ENCODE results near the gene NEUROD6.

NEUROD6 gene

GRCh38 chr7:31333291-31333690 is 7.2 kb downstream of the NEUROD6 start (continued):
- TF ChIP-seq ZNF391 (tag by site-specific recombination; IDR thresholded peaks at IDR 0.05; ENCODE audit: borderline replicate concordance, low read depth) = no peak

DNA sequence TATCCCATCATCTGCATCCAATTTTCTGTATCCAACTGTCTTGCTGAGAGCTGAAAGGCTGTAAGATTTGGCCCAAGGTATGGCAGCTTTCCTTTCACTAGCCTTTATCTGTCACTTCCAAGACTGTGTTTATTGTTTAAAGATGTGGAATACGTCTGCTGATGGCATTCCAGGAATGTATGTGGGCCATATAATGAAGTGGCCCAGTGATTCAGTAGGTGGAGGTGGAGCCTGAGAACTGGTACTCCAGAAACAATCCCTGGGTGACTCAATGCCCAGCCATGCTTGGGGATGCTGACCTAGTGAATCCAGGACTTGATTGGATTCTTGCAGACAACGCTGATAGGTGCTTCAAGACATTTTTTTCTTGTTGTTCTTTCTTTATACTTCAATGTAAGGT is 13.5 kb downstream of the NEUROD6 start:
- ChIA-PET CTCF (no interaction called here), POLR2A (no interaction called here)
- TF ChIP-seq ZNF777 (tag by site-specific recombination; IDR thresholded peaks at IDR 0.05; ENCODE audit: borderline replicate concordance) (no peak), KLF10 (tag by site-specific recombination; IDR thresholded peaks at IDR 0.05) (no peak), ZNF530 (tag by site-specific recombination; IDR thresholded peaks at IDR 0.05; ENCODE audit: low read depth) (no peak), SP3 (tag by site-specific recombination; IDR thresholded peaks at IDR 0.05) (no peak), GLI2 (tag by site-specific recombination; IDR thresholded peaks at IDR 0.05; ENCODE audit: borderline replicate concordance, low read depth) (no peak), INSM2 (tag by site-specific recombination; IDR thresholded peaks at IDR 0.05) (no peak), ZNF776 (tag by site-specific recombination; IDR thresholded peaks at IDR 0.05; ENCODE audit: borderline replicate concordance) (no peak)
- TF ChIP-seq, protein P1, sequence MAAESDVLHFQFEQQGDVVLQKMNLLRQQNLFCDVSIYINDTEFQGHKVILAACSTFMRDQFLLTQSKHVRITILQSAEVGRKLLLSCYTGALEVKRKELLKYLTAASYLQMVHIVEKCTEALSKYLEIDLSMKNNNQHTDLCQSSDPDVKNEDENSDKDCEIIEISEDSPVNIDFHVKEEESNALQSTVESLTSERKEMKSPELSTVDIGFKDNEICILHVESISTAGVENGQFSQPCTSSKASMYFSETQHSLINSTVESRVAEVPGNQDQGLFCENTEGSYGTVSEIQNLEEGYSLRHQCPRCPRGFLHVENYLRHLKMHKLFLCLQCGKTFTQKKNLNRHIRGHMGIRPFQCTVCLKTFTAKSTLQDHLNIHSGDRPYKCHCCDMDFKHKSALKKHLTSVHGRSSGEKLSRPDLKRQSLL (tag by site-specific recombination; IDR thresholded peaks at IDR 0.05) = no peak
- Histone ChIP-seq H3K9me3 (ENCODE audit: control insufficient read depth, insufficient read depth, low read depth, low read length) (no peaks in the 10 kb centered on the region), H3K27ac (ENCODE audit: extremely low read depth, low read depth, low read length) (no peak overlapping the region), H3K4me1 (ENCODE audit: control insufficient read depth, insufficient read depth, low read length) (no peaks in the 10 kb centered on the region), H3K4me3 (ENCODE audit: low read depth, low read length) (no peak overlapping the region), H3K36me3 (ENCODE audit: control insufficient read depth in 2 of 2, insufficient read depth in 1 of 2, low read length in 2 of 2) (no peaks in the 10 kb centered on the region)

GRCh38 chr7:31326416-31326815 is 14.1 kb downstream of the NEUROD6 start:
- ChIA-PET POLR2A (no interaction called here), CTCF (no interaction called here)
- Histone ChIP-seq H3K36me3 (ENCODE audit: control insufficient read depth in 2 of 2, insufficient read depth in 1 of 2, low read length in 2 of 2) (no peaks in the 10 kb centered on the region), H3K4me1 (ENCODE audit: control insufficient read depth, insufficient read depth, low read length) (no peaks in the 10 kb centered on the region), H3K9me3 (ENCODE audit: control insufficient read depth, insufficient read depth, low read depth, low read length) (no peaks in the 10 kb centered on the region), H3K4me3 (ENCODE audit: low read depth, low read length) (no peak overlapping the region), H3K27ac (ENCODE audit: extremely low read depth, low read depth, low read length) (no peak overlapping the region)
- TF ChIP-seq ZNF391 (tag by site-specific recombination; IDR thresholded peaks at IDR 0.05; ENCODE audit: borderline replicate concordance, low read depth) = no peak
- TF ChIP-seq, protein P2, sequence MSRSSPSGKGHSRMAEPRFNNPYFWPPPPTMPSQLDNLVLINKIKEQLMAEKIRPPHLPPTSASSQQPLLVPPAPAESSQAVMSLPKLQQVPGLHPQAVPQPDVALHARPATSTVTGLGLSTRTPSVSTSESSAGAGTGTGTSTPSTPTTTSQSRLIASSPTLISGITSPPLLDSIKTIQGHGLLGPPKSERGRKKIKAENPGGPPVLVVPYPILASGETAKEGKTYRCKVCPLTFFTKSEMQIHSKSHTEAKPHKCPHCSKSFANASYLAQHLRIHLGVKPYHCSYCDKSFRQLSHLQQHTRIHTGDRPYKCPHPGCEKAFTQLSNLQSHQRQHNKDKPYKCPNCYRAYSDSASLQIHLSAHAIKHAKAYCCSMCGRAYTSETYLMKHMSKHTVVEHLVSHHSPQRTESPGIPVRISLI (tag by site-specific recombination; IDR thresholded peaks at IDR 0.05) = no peak
- TF ChIP-seq ZNF660 (tag by site-specific recombination; IDR thresholded peaks at IDR 0.05) = no peak
- TF ChIP-seq ZNF561 (tag by site-specific recombination; IDR thresholded peaks at IDR 0.05; ENCODE audit: borderline replicate concordance) = no peak
- no peak for TF ChIP-seq ZNF664 (tag by site-specific recombination; IDR thresholded peaks at IDR 0.05)
- no peak for TF ChIP-seq ZNF521 (tag by site-specific recombination; IDR thresholded peaks at IDR 0.05)
- TF ChIP-seq ZNF768 (tag by site-specific recombination; IDR thresholded peaks at IDR 0.05) = no peak
- TF ChIP-seq KLF1 (tag by site-specific recombination; IDR thresholded peaks at IDR 0.05) = no peak
- no peak for TF ChIP-seq ZNF23 (tag by site-specific recombination; IDR thresholded peaks at IDR 0.05; ENCODE audit: borderline replicate concordance)
- TF ChIP-seq, protein P3, sequence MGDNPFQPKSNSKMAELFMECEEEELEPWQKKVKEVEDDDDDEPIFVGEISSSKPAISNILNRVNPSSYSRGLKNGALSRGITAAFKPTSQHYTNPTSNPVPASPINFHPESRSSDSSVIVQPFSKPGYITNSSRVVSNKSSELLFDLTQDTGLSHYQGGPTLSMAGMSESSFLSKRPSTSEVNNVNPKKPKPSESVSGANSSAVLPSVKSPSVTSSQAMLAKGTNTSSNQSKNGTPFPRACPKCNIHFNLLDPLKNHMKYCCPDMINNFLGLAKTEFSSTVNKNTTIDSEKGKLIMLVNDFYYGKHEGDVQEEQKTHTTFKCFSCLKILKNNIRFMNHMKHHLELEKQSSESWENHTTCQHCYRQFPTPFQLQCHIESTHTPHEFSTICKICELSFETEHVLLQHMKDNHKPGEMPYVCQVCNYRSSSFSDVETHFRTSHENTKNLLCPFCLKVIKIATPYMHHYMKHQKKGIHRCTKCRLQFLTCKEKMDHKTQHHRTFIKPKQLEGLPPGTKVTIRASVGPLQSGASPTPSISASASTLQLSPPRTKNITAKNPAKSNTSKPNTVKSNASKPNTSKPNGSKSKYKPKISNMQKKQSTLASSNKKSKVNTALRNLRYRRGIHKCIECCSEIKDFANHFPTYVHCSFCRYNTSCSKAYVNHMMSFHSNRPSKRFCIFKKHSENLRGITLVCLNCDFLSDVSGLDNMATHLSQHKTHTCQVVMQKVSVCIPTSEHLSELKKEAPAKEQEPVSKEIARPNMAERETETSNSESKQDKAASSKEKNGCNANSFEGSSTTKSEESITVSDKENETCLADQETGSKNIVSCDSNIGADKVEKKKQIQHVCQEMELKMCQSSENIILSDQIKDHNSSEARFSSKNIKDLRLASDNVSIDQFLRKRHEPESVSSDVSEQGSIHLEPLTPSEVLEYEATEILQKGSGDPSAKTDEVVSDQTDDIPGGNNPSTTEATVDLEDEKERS (tag by site-specific recombination; IDR thresholded peaks at IDR 0.05) = no peak
- TF ChIP-seq ZBTB7A (tag by site-specific recombination; IDR thresholded peaks at IDR 0.05; ENCODE audit: low read depth) = no peak
- TF ChIP-seq ZNF585B (tag by site-specific recombination; IDR thresholded peaks at IDR 0.05) = no peak
- TF ChIP-seq, protein P4, sequence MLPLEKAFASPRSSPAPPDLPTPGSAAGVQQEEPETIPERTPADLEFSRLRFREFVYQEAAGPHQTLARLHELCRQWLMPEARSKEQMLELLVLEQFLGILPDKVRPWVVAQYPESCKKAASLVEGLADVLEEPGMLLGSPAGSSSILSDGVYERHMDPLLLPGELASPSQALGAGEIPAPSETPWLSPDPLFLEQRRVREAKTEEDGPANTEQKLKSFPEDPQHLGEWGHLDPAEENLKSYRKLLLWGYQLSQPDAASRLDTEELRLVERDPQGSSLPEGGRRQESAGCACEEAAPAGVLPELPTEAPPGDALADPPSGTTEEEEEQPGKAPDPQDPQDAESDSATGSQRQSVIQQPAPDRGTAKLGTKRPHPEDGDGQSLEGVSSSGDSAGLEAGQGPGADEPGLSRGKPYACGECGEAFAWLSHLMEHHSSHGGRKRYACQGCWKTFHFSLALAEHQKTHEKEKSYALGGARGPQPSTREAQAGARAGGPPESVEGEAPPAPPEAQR (tag by site-specific recombination; IDR thresholded peaks at IDR 0.05) = no peak
